GM19324 (cell line): ENCODE results near the gene ACAD10.

Source experiments
- ATAC-seq: cut with Tn5 transposase; IDR thresholded peaks from one replicate; pipeline ENCODE4 v1.9.1; 2021; ENCODE audit warnings: mild to moderate bottlenecking, moderate library complexity; ENCODE audit not compliant: unreplicated experiment, low FRiP score

ACAD10 gene

DNA sequence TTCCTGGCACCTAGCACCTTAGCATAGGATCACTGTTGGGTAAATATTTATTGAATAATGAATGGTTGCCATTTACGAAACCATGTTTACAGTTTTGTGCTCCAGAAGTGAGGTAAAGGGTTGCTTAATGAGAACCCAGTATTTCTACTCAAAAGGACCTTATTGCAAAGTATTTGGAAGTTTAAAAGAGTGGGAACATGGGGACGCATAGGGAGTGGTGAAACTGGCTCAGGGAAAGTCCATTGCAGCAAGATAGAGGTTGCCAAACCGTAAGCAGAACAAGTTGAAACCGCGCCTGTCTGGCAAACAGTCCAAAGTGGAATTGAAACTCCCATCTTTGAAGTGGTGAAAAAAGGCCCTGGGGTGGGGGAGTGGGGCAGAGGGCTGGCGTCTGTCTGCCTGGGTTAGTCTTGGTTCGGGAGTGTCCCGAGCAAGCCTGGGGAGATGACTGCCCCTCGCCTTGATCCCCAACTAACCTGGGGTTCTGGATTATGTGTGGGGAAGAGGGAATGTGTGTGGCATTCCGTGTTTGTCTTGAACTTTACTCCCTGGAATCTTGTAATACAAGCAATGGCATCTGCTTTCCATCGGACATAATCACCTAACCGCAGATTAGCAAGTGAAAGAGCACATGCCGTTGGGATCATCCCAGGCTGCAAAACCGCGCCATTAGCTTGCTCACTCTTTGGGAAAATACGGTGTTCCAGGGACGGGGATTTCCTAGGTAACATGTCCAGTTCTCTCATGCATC is 88.1 kb downstream of the ACAD10 start:
- peak; percentile 45 for ATAC-seq

DNA sequence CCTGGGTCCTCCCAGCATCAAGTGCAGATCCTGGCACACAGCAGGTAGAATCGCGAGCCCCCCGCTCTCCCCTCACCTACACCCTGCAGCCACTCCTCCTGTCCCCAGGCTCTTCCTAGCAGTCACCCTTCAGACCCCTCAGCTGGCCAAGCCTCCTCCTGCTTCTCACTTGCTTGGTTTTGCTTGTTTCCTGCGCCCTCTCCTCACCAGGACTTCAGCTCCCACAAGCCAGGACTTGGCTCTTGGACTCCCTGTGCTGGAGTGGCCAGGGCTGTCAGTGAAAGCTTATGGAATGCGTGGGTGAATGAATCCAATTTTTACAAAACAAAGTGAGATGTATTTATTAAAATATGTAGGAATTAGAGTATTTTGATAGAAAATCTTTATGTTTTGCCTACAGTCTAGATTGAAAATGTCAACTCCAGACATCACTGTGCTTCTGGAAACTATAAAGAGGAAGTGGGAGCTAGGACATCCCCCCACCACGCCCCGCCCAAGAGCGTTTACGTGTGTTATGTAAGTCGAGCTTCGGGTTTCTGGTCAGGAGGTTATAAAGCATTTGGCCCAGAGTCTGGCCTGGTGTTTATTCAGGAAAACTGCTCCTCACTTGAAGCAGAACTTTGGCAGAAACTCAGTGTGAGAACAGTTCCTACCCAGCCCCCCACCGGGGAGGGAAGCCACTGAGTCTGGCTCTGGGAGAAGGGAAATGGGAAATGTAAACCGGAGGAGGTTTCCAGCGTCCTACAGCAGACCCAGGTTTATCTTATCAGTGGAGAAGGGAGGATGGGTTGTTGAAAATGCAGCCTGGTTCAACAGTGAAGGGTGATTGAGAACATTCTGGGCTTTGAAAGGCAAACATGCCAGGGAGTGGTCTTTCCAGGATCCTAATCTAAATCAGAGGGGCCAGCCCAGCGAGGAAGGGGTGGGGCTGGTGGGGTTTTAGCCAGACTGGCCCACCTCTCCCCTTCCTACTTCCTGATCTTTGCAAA is 89.6 kb downstream of the ACAD10 start:
- no peak for ATAC-seq

DNA sequence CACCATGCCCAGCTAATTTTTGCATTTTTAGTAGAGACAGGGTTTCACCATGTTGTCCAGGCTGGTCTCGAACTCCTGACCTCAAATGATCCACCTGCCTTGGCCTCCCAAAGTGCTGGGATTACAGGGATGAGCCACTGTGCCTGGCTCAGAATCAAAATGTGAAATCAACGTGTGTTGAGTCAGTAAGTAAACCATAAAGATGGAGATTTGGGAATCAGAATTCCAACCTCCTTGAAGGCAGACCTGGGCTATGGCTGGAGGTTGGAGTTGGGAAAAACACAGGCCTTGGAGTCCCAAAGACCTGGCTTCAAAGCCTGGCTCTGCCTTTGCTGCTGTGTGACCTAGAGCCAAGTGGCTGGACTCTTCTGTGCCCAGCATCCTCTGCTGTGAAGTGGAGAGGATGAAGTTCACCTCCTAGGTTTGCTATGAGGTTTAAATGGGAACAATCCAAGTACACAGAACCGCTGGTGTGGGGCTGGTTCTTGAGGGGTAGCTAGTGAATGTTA is 91.0 kb downstream of the ACAD10 start:
- no peak for ATAC-seq

- no peak for ATAC-seq
Observed at GRCh38 chr12:111777345-111778045, 91.6 kb downstream of the ACAD10 start.

- ATAC-seq, result no peak
Observed at GRCh38 chr12:111780166-111780565, 94.3 kb downstream of the ACAD10 start.

DNA sequence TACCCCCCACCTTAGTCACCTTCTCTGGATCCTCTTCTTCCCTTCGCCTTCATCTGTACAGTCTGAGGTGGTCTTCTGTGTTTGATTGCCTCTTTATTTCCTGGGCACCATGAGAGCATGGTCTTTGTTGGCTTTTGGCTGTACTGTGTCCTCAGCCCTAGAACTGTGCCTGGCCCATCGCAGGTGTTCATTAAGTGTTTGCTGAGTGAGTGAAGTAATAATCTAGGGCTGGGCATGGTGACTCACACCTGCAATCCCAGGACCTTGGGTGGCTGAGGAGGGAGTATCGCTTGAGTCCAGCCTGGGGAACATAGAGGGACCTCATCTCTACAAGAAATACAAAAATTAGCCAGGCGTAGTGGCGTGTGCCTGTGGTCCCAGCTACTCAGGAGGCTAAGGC is 94.8 kb downstream of the ACAD10 start:
- ATAC-seq, result no peak

DNA sequence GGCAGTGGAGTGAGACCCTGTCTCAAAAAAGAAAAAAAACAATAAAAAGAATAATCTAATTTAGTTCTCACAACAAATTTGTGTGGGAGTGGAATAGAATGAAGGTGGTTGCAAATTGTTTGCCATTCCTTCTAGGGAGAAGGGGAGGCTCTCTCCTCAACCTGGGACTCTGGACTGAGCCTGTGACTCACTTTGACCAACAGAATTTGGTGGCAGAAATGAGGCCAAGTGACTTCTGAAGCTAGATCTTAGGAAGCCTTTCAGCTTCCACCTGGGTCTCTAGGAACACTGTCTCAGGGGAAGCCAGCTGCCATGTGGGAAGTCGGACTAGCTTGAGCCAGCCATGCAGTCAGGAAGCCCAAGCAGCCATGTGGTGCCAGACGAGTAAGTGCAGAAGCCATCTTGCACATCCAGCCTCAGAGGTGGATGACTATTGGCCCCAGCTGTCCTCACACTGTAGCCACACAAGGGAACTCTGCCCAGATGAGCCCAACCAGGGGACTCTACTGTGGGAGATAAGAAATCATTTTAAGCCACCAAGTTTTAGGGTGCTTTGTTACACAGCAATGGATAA is 95.3 kb downstream of the ACAD10 start:
- no peak for ATAC-seq

DNA sequence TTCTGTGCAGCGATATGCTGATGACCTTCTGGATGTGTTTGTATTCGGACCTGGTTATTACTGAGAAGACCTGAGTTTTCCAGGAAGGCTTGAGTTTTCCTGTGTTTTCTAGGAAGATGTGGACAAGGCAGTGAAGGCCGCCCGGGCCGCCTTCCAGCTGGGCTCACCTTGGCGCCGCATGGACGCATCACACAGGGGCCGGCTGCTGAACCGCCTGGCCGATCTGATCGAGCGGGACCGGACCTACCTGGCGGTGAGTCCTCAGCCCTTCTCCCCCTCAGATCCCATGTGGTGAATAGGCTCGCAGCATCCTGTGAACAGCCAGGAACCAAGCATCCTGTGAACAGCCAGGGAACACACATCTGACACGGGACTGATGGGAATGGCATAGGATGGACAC is 97.2 kb downstream of the ACAD10 start:
- ATAC-seq, result no peak

DNA sequence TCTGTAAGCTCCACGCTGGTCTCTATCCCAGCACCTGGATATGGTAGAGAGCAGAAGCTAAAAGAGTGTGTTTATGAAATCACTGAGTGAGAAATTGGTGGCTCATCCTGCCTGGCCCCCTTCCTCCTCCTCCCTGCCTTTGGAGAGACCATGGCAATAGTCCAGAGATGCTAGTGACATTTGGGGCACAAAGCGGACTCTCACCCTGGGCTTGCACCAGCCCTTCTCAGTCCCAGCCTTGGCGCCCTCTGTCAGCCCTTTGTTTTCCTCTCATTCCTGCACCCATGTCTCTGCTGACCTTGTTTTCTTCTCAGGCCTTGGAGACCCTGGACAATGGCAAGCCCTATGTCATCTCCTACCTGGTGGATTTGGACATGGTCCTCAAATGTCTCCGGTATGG is 99.1 kb downstream of the ACAD10 start:
- no peak for ATAC-seq

DNA sequence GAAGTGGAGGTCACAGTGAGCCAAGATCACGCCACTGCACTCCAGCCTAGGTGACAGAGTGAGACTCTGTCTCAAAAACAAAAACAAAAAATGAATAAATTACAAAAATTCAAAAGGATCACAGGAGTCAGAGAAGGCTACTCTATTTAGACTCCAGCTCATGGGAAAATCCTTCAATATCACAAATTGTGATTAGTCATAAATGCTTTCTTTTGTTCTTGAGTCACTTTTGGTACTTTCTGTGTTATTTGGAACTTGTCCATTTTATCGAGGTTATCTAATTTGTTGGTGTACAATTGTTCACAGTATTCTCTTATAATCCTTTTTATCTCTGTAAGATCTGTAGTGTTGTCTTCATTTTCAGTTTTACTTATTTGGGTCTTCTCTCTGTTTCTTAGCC is 99.8 kb downstream of the ACAD10 start:
- ATAC-seq, result no peak

DNA sequence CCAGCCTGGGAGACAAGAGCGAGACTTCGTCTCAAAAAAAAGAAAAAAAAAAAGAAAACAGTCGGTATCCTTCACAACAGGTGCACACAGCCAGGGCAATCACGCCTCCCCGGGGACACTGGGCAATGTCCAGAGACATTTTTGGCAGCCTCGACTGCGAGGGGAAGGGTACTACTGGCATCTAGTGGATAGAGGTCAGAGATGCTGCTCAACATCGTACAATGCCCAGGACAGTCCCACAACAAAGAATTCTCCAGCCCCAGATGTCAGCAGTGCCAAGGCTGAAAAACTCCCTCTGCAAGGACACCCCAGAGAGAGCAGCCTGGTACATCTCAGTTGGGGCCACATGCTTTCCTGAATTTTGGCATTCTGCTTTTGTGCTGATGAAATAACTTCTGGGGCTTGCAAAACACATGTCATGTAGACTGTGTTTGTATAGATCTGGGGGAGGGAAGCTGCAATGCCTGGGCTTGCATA is 102.4 kb downstream of the ACAD10 start:
- no peak for ATAC-seq

DNA sequence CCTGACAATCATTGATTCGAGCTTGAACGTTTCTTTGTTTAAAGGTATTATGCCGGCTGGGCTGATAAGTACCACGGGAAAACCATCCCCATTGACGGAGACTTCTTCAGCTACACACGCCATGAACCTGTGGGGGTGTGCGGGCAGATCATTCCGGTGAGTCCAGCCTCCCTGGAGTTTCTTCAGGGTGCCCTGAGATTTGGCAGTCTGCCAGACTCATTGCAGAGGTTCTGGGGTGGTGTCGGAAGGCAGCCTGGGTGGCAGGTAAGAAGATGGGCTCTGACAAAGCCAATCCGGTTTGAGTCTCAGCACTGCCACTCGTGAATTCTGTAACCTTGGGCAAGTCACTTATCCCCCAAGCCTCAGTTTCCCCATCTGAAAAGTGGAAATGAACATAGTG is 103.9 kb downstream of the ACAD10 start:
- no peak for ATAC-seq

- no peak for ATAC-seq
Observed at GRCh38 chr12:111791507-111791906, 105.7 kb downstream of the ACAD10 start.

- ATAC-seq, result no peak
Observed at GRCh38 chr12:111792155-111792855, 106.5 kb downstream of the ACAD10 start.

GRCh38 chr12:111792856-111793235 is 107.0 kb downstream of the ACAD10 start:
- no peak for ATAC-seq

DNA sequence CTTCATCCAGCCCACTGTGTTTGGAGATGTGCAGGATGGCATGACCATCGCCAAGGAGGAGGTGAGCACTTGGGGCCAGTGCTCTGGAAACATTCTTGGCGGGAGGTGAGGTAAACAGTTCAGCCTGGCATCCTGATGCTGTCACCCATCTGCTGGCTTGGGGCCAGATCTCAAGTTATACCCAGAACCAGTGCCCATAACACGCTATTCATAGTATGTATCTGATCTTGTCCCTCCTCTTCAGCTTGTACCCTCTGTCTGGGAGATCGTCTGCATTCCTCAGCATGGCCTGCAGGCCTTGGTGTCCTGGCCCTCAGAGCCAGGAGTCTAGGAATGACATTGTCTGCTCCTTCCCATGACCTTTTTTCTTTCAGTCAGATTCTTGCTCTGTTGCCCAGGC is 112.3 kb downstream of the ACAD10 start:
- ATAC-seq, result no peak

GRCh38 chr12:111799758-111800157 is 113.9 kb downstream of the ACAD10 start:
- no peak for ATAC-seq

GRCh38 chr12:111803038-111803626 is 117.3 kb downstream of the ACAD10 start:
- ATAC-seq, result no peak

- ATAC-seq, result no peak
Observed at GRCh38 chr12:111803851-111804250, 118.0 kb downstream of the ACAD10 start.
